Activated T-helper 1 cell treated with anti-CD3 and anti-CD28 coated beads, Interleukin-12 subunit alpha, Interleukin-12 subunit beta, Interleukin-2, Interleukin-4 antibody, amounts not matched to agents 30 ng/mL and 10 ng/mL and 1 ng/mL, durations not matched to agents 14 hours and 24 hours and 36 hours (primary cell): Measurements from ENCODE around the gene IL20RA. TPM values are rescaled to one million over a fixed set of nuclear protein-coding genes. Genes with fewer than 3 reads are reported as not detected.
A peak's percentile ranks its signal among the peaks of the same experiment; 100 is the strongest.

ENCODE experiments used
- DNase-seq: peaks from one replicate; pipeline ENCODE4 v3.0.0; 2021; ENCODE audit warnings: low spot score
- H3K27ac Mint-ChIP-seq: one replicate; pipeline ENCODE4 v1.8.0; 2021; ENCODE audit warnings: mild to moderate bottlenecking, mixed read lengths
- H3K27me3 Mint-ChIP-seq: one replicate; pipeline ENCODE4 v1.8.0; 2022; ENCODE audit warnings: mild to moderate bottlenecking, moderate library complexity, mixed read lengths; ENCODE audit not compliant: insufficient read depth
- H3K36me3 Mint-ChIP-seq: one replicate; pipeline ENCODE4 v1.8.0; 2021; ENCODE audit warnings: low read depth, mixed read lengths
- H3K4me1 Mint-ChIP-seq: one replicate; pipeline ENCODE4 v1.8.0; 2021; ENCODE audit warnings: low read depth, mixed read lengths
- H3K4me3 Mint-ChIP-seq: one replicate; pipeline ENCODE4 v1.8.0; 2021; ENCODE audit warnings: mild to moderate bottlenecking, moderate library complexity, mixed read lengths
- H3K9me3 Mint-ChIP-seq: one replicate; pipeline ENCODE4 v1.8.0; 2021; ENCODE audit warnings: mixed read lengths
- intact Hi-C: fragments of 100-400 bp; cut with micrococcal nuclease; formaldehyde crosslinking; loops from one replicate; pipeline ENCODE4 v1.15.1; 2024
- total RNA-seq: library from RNA; stranded (reverse); gene quantifications from 2 replicates; pipeline ENCODE4 v1.2.3, GENCODE V29; 2022

The IL20RA gene
- total RNA-seq, 1 donor from 2014 or later = not detected

DNA sequence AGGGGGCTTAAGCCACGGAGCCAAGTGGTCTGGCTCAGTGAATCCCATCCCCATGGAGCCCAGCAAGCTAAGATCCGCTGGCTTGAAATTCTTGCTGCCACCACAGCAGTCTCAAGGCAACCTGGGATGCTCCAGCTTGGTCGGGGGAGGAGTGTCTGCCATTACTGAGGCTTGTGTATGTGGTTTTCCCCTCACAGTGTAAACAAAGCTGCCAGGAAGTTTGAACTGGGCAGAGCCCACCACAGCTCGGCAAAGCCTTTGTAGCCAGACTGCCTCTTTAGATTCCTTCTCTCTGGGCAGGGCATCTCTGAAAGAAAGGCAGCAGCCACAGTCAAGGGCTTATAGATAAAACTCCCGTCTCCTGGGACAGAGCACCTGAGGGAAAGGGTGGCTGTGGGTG lies 25.5 kb upstream of the IL20RA start:
- intact Hi-C loops = no loop called here
- Mint-ChIP-seq H3K4me1 (no peaks in the 10 kb centered on the region), H3K36me3 (peaks cover 4% of the 10 kb centered on the region), H3K9me3 (peaks cover 4% of the 10 kb centered on the region), H3K27me3 (peaks cover 72% of the 10 kb centered on the region), H3K4me3 (no peak overlapping the region), H3K27ac (no peak overlapping the region)
- DNase-seq = no peak

- H3K36me3 Mint-ChIP-seq = peaks cover 1% of the 10 kb centered on the region
- peaks cover 57% of the 10 kb centered on the region for H3K27me3 Mint-ChIP-seq
- peaks cover 4% of the 10 kb centered on the region for H3K9me3 Mint-ChIP-seq
- no peak for DNase-seq
- H3K4me3 Mint-ChIP-seq = no peak overlapping the region
- intact Hi-C loops = no loop called here
- no peak overlapping the region for H3K27ac Mint-ChIP-seq
- no peaks in the 10 kb centered on the region for H3K4me1 Mint-ChIP-seq
Observed at GRCh38 chr6:137067399-137067798, 22.6 kb upstream of the IL20RA start.

- peaks cover 18% of the 10 kb centered on the region for H3K27me3 Mint-ChIP-seq
- H3K4me1 Mint-ChIP-seq = no peaks in the 10 kb centered on the region
- H3K4me3 Mint-ChIP-seq = no peak overlapping the region
- no peaks in the 10 kb centered on the region for H3K9me3 Mint-ChIP-seq
- DNase-seq = no peak
- intact Hi-C loops = no loop called here
- no peaks in the 10 kb centered on the region for H3K36me3 Mint-ChIP-seq
- no peak overlapping the region for H3K27ac Mint-ChIP-seq
Observed at GRCh38 chr6:137058037-137058436, 13.3 kb upstream of the IL20RA start.

DNA sequence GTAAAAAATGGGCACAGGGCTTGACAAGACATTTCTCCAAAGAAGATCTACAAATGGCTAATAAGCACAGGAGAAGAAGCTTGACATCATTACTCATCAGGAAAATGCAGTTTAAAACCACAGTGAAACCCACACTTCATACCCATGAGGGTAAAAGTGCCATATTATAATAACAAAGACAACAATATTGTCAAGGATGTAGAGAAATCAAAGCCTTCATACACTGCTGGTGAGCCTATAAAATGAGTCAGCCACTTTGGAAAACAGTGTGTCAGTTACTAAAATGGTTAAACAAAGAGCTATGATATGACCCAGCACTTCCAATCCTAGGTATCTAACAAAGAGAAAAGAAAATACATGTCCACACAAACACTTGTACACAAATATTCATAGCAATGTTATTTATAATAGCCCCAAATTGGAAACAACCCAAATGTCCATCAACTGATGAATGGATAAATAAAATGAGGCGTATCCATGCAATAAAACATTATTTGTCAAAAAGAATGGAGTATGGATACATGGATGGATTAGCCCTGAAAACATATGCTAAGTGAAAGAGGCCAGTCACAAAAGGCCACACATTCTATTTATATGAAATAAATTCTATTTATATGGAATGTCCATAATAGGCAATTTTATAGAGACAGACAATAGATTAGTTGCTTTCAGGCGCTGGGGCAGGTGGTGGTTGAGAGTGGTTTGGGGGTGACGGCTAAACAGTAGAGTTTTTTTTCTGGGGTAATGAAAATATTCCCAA lies 11.5 kb upstream of the IL20RA start:
- H3K4me3 Mint-ChIP-seq = no peak overlapping the region
- no peaks in the 10 kb centered on the region for H3K4me1 Mint-ChIP-seq
- intact Hi-C loops = no loop called here
- peaks cover 30% of the 10 kb centered on the region for H3K27me3 Mint-ChIP-seq
- H3K27ac Mint-ChIP-seq = no peak overlapping the region
- no peak for DNase-seq
- no peaks in the 10 kb centered on the region for H3K9me3 Mint-ChIP-seq
- no peaks in the 10 kb centered on the region for H3K36me3 Mint-ChIP-seq

DNA sequence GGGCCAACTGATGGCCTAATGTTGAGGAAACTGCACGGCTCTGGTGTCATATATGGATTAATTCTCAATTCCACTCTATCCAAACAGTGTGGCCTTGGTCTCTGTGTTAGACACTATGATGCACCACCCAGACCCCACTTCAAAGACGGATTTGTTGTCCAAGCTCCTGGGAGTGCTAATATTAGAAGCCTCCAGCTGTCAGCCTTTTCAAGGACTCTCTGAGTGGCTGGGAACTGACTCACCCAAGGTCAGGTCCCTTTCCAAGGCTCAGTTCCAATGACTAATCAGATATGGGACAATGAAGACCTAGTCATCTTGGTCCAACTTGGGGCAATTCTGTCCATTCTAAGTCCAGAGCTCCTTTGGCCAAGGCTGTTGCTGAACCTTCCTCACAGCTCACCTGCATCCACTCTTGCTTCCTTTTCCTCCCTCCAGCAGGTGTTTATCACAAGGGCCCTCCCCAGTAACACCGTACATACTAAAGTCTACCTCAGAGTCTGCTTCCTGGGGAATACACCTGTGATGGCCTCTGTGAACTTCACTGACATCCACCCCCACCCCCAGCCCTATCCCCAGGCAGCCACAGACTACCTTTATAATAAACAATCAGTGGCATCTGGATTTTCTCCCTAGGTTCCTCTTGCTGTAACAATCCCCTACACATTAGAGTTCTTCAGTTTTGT lies 7.2 kb upstream of the IL20RA start:
- no peak for DNase-seq
- no peaks in the 10 kb centered on the region for H3K4me1 Mint-ChIP-seq
- H3K27ac Mint-ChIP-seq = no peak overlapping the region
- no peak overlapping the region for H3K4me3 Mint-ChIP-seq
- no peaks in the 10 kb centered on the region for H3K9me3 Mint-ChIP-seq
- intact Hi-C loops = no loop called here
- H3K36me3 Mint-ChIP-seq = no peaks in the 10 kb centered on the region
- peaks cover 69% of the 10 kb centered on the region for H3K27me3 Mint-ChIP-seq

GRCh38 chr6:137049095-137049494 lies 4.3 kb upstream of the IL20RA start:
- Mint-ChIP-seq H3K9me3 (no peaks in the 10 kb centered on the region), H3K27ac (no peak overlapping the region), H3K4me1 (peaks cover 5% of the 10 kb centered on the region), H3K36me3 (no peaks in the 10 kb centered on the region), H3K27me3 (peaks cover 79% of the 10 kb centered on the region), H3K4me3 (no peak overlapping the region)
- DNase-seq = no peak
- intact Hi-C loops = no loop called here

GRCh38 chr6:137046871-137047412 lies 2.2 kb upstream of the IL20RA start:
- intact Hi-C loops = no loop called here
- Mint-ChIP-seq H3K4me3 (no peak overlapping the region), H3K27me3 (peaks cover 85% of the 10 kb centered on the region), H3K36me3 (no peaks in the 10 kb centered on the region), H3K27ac (no peak overlapping the region), H3K4me1 (peaks cover 9% of the 10 kb centered on the region), H3K9me3 (no peaks in the 10 kb centered on the region)
- no peak for DNase-seq

- no peak for DNase-seq
- Mint-ChIP-seq H3K27ac (no peak overlapping the region), H3K9me3 (no peaks in the 10 kb centered on the region), H3K4me1 (peaks cover 9% of the 10 kb centered on the region), H3K27me3 (peaks cover 90% of the 10 kb centered on the region), H3K36me3 (no peaks in the 10 kb centered on the region), H3K4me3 (peak overlapping the region; percentile 71)
- intact Hi-C loops = no loop called here
Observed at GRCh38 chr6:137045222-137045789, 541 bp upstream of the IL20RA start.

DNA sequence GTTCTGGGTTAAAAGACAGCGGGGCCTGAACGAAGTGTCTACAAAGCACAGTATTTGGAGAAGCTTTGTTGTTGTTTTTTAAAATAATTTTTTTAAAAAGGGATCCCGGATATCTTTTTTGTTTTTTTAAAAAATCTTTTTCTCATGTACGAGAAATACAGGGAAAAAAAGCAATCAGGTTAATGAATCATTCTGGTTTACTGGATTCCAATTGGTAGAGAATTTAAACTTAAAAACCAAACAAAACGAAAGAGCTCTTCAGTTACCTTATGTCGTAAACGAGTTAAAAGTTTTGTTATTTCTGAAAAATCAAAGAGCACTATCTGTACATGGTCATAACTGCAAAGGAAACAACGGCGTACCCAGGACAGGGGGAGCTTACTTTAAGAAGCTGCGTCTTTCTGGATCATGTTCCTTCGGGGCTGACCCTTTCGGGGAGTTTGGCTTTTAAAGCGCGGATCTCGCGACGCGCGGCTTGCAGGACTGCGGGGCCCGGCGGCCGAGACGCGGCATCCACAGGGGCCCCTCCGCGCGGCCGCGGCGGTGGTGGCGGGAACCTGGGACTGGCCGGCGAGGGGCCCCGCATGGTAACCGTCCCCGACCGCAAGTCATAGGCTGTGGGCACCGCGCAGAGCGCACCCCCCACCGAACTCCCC lies 927 bp downstream of the IL20RA start:
- Mint-ChIP-seq H3K27ac (no peak overlapping the region), H3K4me1 (peaks cover 9% of the 10 kb centered on the region), H3K4me3 (peak overlapping the region; percentile 74), H3K36me3 (no peaks in the 10 kb centered on the region), H3K9me3 (no peaks in the 10 kb centered on the region), H3K27me3 (peaks cover 84% of the 10 kb centered on the region)
- no peak for DNase-seq
- intact Hi-C loops = no loop called here

- intact Hi-C loops = no loop called here
- peaks cover 9% of the 10 kb centered on the region for H3K4me1 Mint-ChIP-seq
- H3K4me3 Mint-ChIP-seq = no peak overlapping the region
- H3K27ac Mint-ChIP-seq = no peak overlapping the region
- DNase-seq = no peak
- no peaks in the 10 kb centered on the region for H3K36me3 Mint-ChIP-seq
- H3K9me3 Mint-ChIP-seq = no peaks in the 10 kb centered on the region
- peaks cover 74% of the 10 kb centered on the region for H3K27me3 Mint-ChIP-seq
Observed at GRCh38 chr6:137040393-137040792, 4.4 kb downstream of the IL20RA start.

- no peaks in the 10 kb centered on the region for H3K36me3 Mint-ChIP-seq
- H3K4me3 Mint-ChIP-seq = no peak overlapping the region
- peaks cover 7% of the 10 kb centered on the region for H3K4me1 Mint-ChIP-seq
- no peak overlapping the region for H3K27ac Mint-ChIP-seq
- intact Hi-C loops = no loop called here
- no peak for DNase-seq
- peaks cover 69% of the 10 kb centered on the region for H3K27me3 Mint-ChIP-seq
- H3K9me3 Mint-ChIP-seq = no peaks in the 10 kb centered on the region
Observed at GRCh38 chr6:137039010-137039409, 5.8 kb downstream of the IL20RA start.

GRCh38 chr6:137036566-137037300 lies 8.0 kb downstream of the IL20RA start:
- Mint-ChIP-seq H3K4me3 (no peak overlapping the region), H3K36me3 (no peaks in the 10 kb centered on the region), H3K4me1 (peaks cover 19% of the 10 kb centered on the region), H3K27me3 (peaks cover 56% of the 10 kb centered on the region), H3K27ac (no peak overlapping the region), H3K9me3 (peaks cover 4% of the 10 kb centered on the region)
- intact Hi-C loops = no loop called here
- no peak for DNase-seq
